Gastrocnemius medialis (tissue), 4 donors: ENCODE data around the gene EIF4EBP2.

Experiments
- CTCF ChIP-seq, 5 experiments: fragments of 450-650 bp in 3 of 5; fragments of 200-600 bp in 2 of 5; sonication (generic) in 2 of 5; IDR thresholded peaks in 4 of 5; conservative IDR thresholded peaks in 1 of 5; 1 replicate in 4 of 5; 2 replicates in 1 of 5; pipeline ENCODE4 v1.5.1; 2016 to 2019; ENCODE audit warnings: antibody characterized with exemption in 5 of 5, mild to moderate bottlenecking in 3 of 5, moderate library complexity in 3 of 5
- POLR2A ChIP-seq, 2 donors: fragments of 450-650 bp; IDR thresholded peaks; one replicate each; pipeline ENCODE4 v1.6.1; 2017; ENCODE audit warnings: antibody characterized with exemption in 2 of 2, mild to moderate bottlenecking in 2 of 2, moderate library complexity in 2 of 2

GRCh38 chr10:70456164-70456563 is 52.2 kb downstream of the EIF4EBP2 start:
- TF ChIP-seq CTCF (IDR thresholded peaks at IDR 0.05 in 4 of 5, conservative IDR thresholded peaks at IDR 0.05 in 1 of 5): no peak
- TF ChIP-seq POLR2A (IDR thresholded peaks at IDR 0.05): no peak
